Measurements from ENCODE around the gene APAF1. TPM values are rescaled to one million over a fixed set of nuclear protein-coding genes. Genes with fewer than 3 reads are reported as not detected.

APAF1 gene
- total and polyA plus RNA-seq, 9 of the 15 experiments (the other 6 are each of a cell fraction or from before 2014, with no cell fraction given) = 5.1 to 15.7 (median 9.9) TPM

DNA sequence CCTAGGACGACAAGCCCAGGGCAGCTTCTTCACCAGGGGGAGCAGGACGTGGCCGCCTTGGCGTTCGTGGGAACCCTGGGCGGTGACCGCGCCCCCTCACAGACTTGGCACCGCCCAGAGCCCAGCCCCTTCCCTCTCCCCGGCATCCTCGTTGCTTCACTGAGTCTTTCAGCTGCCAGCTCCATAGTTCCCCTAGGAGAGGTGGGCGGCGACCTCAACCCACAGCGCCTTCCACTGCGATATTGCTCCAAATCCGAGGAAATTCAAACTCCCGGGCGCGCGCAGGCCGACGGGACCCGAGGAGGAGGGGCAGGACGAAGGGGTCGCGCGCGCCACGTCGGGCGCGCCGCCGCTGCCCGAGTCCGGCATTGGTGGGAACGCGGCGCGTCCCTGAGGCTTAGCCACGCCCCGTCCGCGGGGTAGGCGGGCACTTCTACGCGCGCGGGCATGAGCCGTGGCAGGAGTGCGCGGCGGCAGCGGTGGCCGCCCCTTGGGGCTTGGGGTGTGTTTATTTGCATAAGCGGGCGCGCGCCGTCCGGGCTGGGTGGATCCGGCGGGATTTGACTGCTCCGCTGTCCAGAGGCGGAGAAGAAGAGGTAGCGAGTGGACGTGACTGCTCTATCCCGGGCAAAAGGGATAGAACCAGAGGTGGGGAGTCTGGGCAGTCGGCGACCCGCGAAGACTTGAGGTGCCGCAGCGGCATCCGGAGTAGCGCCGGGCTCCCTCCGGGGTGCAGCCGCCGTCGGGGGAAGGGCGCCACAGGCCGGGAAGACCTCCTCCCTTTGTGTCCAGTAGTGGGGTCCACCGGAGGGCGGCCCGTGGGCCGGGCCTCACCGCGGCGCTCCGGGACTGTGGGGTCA lies at the start of gene APAF1, which contains the start of gene IKBIP (continued):
- TF ChIP-seq JUND (IDR thresholded peaks at IDR 0.05; ENCODE audit: borderline replicate concordance, low read depth, low read length) = 0 out of 2 replicates have a peak, but pooled peaks have one; percentile 5
- no peak for TF ChIP-seq JUND (tag; IDR thresholded peaks at IDR 0.05; ENCODE audit: borderline replicate concordance, low read depth, low read length)
- TF ChIP-seq, protein P1, sequence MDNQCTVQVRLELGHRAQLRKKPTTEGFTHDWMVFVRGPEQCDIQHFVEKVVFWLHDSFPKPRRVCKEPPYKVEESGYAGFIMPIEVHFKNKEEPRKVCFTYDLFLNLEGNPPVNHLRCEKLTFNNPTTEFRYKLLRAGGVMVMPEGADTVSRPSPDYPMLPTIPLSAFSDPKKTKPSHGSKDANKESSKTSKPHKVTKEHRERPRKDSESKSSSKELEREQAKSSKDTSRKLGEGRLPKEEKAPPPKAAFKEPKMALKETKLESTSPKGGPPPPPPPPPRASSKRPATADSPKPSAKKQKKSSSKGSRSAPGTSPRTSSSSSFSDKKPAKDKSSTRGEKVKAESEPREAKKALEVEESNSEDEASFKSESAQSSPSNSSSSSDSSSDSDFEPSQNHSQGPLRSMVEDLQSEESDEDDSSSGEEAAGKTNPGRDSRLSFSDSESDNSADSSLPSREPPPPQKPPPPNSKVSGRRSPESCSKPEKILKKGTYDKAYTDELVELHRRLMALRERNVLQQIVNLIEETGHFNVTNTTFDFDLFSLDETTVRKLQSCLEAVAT (IDR thresholded peaks at IDR 0.05) = peak in 1 of 2 experiments; percentile 59; a peak in 2 of 4 replicates
- TF ChIP-seq ZBTB7A (IDR thresholded peaks at IDR 0.05; ENCODE audit: borderline replicate concordance, control insufficient read depth, low read depth, low read length) = peak; percentile 64; the same call in 1 of the 2 replicates
- TF ChIP-seq NFIX (CRISPR knock-in tag; IDR thresholded peaks at IDR 0.05; ENCODE audit: low read depth) = no peak
- TF ChIP-seq, protein P2, sequence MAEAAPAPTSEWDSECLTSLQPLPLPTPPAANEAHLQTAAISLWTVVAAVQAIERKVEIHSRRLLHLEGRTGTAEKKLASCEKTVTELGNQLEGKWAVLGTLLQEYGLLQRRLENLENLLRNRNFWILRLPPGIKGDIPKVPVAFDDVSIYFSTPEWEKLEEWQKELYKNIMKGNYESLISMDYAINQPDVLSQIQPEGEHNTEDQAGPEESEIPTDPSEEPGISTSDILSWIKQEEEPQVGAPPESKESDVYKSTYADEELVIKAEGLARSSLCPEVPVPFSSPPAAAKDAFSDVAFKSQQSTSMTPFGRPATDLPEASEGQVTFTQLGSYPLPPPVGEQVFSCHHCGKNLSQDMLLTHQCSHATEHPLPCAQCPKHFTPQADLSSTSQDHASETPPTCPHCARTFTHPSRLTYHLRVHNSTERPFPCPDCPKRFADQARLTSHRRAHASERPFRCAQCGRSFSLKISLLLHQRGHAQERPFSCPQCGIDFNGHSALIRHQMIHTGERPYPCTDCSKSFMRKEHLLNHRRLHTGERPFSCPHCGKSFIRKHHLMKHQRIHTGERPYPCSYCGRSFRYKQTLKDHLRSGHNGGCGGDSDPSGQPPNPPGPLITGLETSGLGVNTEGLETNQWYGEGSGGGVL (CRISPR knock-in tag; IDR thresholded peaks at IDR 0.05) = no peak
- TF ChIP-seq DIDO1 (tag; IDR thresholded peaks at IDR 0.05; ENCODE audit: low read depth) = no peak
- no peak for TF ChIP-seq ZNF717 (CRISPR knock-in tag; IDR thresholded peaks at IDR 0.05)
- TF ChIP-seq ZC3H8 (IDR thresholded peaks at IDR 0.05) = no peak
- TF ChIP-seq, protein P3, sequence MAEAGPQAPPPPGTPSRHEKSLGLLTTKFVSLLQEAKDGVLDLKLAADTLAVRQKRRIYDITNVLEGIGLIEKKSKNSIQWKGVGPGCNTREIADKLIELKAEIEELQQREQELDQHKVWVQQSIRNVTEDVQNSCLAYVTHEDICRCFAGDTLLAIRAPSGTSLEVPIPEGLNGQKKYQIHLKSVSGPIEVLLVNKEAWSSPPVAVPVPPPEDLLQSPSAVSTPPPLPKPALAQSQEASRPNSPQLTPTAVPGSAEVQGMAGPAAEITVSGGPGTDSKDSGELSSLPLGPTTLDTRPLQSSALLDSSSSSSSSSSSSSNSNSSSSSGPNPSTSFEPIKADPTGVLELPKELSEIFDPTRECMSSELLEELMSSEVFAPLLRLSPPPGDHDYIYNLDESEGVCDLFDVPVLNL (CRISPR knock-in tag; IDR thresholded peaks at IDR 0.05; ENCODE audit: low read depth) = peak; percentile 94
- TF ChIP-seq NCOA6 (IDR thresholded peaks at IDR 0.05) = peak; percentile 95
- TF ChIP-seq, protein P4, sequence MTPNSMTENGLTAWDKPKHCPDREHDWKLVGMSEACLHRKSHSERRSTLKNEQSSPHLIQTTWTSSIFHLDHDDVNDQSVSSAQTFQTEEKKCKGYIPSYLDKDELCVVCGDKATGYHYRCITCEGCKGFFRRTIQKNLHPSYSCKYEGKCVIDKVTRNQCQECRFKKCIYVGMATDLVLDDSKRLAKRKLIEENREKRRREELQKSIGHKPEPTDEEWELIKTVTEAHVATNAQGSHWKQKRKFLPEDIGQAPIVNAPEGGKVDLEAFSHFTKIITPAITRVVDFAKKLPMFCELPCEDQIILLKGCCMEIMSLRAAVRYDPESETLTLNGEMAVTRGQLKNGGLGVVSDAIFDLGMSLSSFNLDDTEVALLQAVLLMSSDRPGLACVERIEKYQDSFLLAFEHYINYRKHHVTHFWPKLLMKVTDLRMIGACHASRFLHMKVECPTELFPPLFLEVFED (CRISPR knock-in tag; conservative IDR thresholded peaks at IDR 0.05) = no peak
- no peak for TF ChIP-seq PYGO2 (tag; IDR thresholded peaks at IDR 0.05)
- peak; percentile 69 for TF ChIP-seq POLR2AphosphoS5 (IDR thresholded peaks at IDR 0.05; ENCODE audit: control insufficient read depth, insufficient read depth, low read depth, low read length)
- TF ChIP-seq, protein P5, sequence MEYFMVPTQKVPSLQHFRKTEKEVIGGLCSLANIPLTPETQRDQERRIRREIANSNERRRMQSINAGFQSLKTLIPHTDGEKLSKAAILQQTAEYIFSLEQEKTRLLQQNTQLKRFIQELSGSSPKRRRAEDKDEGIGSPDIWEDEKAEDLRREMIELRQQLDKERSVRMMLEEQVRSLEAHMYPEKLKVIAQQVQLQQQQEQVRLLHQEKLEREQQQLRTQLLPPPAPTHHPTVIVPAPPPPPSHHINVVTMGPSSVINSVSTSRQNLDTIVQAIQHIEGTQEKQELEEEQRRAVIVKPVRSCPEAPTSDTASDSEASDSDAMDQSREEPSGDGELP (CRISPR knock-in tag; IDR thresholded peaks at IDR 0.05; ENCODE audit: borderline replicate concordance) = peak; percentile 46
- TF ChIP-seq, protein P6, sequence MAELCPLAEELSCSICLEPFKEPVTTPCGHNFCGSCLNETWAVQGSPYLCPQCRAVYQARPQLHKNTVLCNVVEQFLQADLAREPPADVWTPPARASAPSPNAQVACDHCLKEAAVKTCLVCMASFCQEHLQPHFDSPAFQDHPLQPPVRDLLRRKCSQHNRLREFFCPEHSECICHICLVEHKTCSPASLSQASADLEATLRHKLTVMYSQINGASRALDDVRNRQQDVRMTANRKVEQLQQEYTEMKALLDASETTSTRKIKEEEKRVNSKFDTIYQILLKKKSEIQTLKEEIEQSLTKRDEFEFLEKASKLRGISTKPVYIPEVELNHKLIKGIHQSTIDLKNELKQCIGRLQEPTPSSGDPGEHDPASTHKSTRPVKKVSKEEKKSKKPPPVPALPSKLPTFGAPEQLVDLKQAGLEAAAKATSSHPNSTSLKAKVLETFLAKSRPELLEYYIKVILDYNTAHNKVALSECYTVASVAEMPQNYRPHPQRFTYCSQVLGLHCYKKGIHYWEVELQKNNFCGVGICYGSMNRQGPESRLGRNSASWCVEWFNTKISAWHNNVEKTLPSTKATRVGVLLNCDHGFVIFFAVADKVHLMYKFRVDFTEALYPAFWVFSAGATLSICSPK (IDR thresholded peaks at IDR 0.05; ENCODE audit: borderline replicate concordance) = no peak

Data from K562 (cell line).